HepG2 (cell line): ENCODE measurements around the gene CNPY4. TPM values are rescaled to one million over a fixed set of nuclear protein-coding genes. Genes with fewer than 3 reads are reported as not detected.
A peak's percentile ranks its signal among the peaks of the same experiment; 100 is the strongest.

ENCODE experiments used
- ELF3 ChIP-seq: IDR thresholded peaks from 2 replicates; pipeline ENCODE4 v1.6.1; 2016; ENCODE audit warnings: missing genetic modification reagents, missing compliant biosample characterization
- FOXA3 ChIP-seq: IDR thresholded peaks from 2 replicates; pipeline ENCODE4 v1.6.1; 2016; ENCODE audit warnings: missing genetic modification reagents, missing compliant biosample characterization
- HOXA3 ChIP-seq: sonication (generic); formaldehyde crosslinking; IDR thresholded peaks from 2 replicates; pipeline ENCODE4 v1.5.0; 2020; ENCODE audit warnings: missing genetic modification reagents
- KAT8 ChIP-seq: IDR thresholded peaks from 2 replicates; pipeline ENCODE4 v1.6.1; 2016; ENCODE audit warnings: missing genetic modification reagents, missing compliant biosample characterization
- NFATC3 ChIP-seq: sonication (generic); formaldehyde crosslinking; IDR thresholded peaks from 2 replicates; pipeline ENCODE4 v1.5.1; 2020; ENCODE audit warnings: mild to moderate bottlenecking, missing genetic modification reagents
- RELA ChIP-seq: sonication (generic); formaldehyde crosslinking; IDR thresholded peaks from 2 replicates; pipeline ENCODE4 v1.4.0; 2020; ENCODE audit warnings: missing genetic modification reagents
- SAP130 ChIP-seq: IDR thresholded peaks from 2 replicates; pipeline ENCODE4 v1.6.1; 2016; ENCODE audit warnings: low read depth
- ZBTB42 ChIP-seq: sonication (generic); formaldehyde crosslinking; IDR thresholded peaks from 2 replicates; pipeline ENCODE4 v1.5.0; 2020; ENCODE audit warnings: mild to moderate bottlenecking, missing genetic modification reagents
- ZFX ChIP-seq: sonication (generic); formaldehyde crosslinking; IDR thresholded peaks from 2 replicates; pipeline ENCODE4 v1.4.0; 2020; ENCODE audit warnings: mild to moderate bottlenecking, low read depth, missing genetic modification reagents, moderate library complexity
- ZNF460 ChIP-seq: sonication (generic); formaldehyde crosslinking; IDR thresholded peaks from 2 replicates; pipeline ENCODE4 v1.5.1; 2020; ENCODE audit warnings: missing genetic modification reagents, mild to moderate bottlenecking, borderline replicate concordance
- polyA plus RNA-seq, 8 experiments: library from polyadenylated mRNA; depleted of rRNA in 3 of 8; stranded (reverse) in 7 of 8; unstranded in 1 of 8; fragments of >200 nt; fragmentation: Illumina TruSeq in 4 of 8; extraction: Trizol in 4 of 8; gene quantifications; 2 replicates each; pipeline versions ENCODE4 v1.2.1 to v1.2.3, GENCODE V29; 2011 to 2016; ENCODE audit warnings: low read depth in 4 of 8, missing spikeins in 1 of 8, mixed read lengths in 1 of 8; ENCODE audit not compliant: insufficient read depth in 1 of 8
- total RNA-seq, 5 experiments: library from RNA; depleted of rRNA; stranded (reverse); fragments of >200 nt; fragmentation: Illumina TruSeq; extraction: Trizol; gene quantifications; 2 replicates each; pipeline ENCODE4 v1.2.3, GENCODE V29; 2016; ENCODE audit warnings: low read depth in 1 of 5
- TF ChIP-seq, protein P1 (sequence below): IDR thresholded peaks from 2 replicates; pipeline ENCODE4 v1.6.1; 2016; ENCODE audit warnings: mild to moderate bottlenecking, missing biosample characterization, missing genetic modification reagents
- TF ChIP-seq, protein P2 (sequence below): sonication (generic); formaldehyde crosslinking; IDR thresholded peaks from 2 replicates; pipeline ENCODE4 v1.4.0; 2020; ENCODE audit warnings: missing genetic modification reagents
- TF ChIP-seq, protein P3 (sequence below), 2 experiments: fragments of 450-650 bp in 1 of 2; sonication (generic) in 1 of 2; formaldehyde crosslinking; IDR thresholded peaks; 2 replicates each; pipeline versions ENCODE4 v1.5.0 to v1.8.0; 2020 to 2022; ENCODE audit warnings: mild to moderate bottlenecking in 1 of 2, missing genetic modification reagents in 1 of 2
- TF ChIP-seq, protein P4 (sequence below): sonication (generic); formaldehyde crosslinking; IDR thresholded peaks from 2 replicates; pipeline ENCODE4 v1.4.0; 2020; ENCODE audit warnings: mild to moderate bottlenecking, missing genetic modification reagents, borderline replicate concordance
- TF ChIP-seq, protein P5 (sequence below): sonication (generic); formaldehyde crosslinking; conservative IDR thresholded peaks from 2 replicates; pipeline ENCODE4 v1.4.0; 2020; ENCODE audit warnings: missing genetic modification reagents
- TF ChIP-seq, protein P6 (sequence below): sonication (generic); formaldehyde crosslinking; IDR thresholded peaks from 2 replicates; pipeline ENCODE4 v1.4.0; 2020; ENCODE audit warnings: missing genetic modification reagents
- TF ChIP-seq, protein P7 (sequence below): IDR thresholded peaks from 2 replicates; pipeline ENCODE4 v1.6.1; 2016; ENCODE audit warnings: low read depth

Gene CNPY4
- total and polyA plus RNA-seq, 2 of the 13 experiments (the other 11 are each of a cell fraction or from before 2014, with no cell fraction given), result 6.2 to 12.7 TPM

DNA sequence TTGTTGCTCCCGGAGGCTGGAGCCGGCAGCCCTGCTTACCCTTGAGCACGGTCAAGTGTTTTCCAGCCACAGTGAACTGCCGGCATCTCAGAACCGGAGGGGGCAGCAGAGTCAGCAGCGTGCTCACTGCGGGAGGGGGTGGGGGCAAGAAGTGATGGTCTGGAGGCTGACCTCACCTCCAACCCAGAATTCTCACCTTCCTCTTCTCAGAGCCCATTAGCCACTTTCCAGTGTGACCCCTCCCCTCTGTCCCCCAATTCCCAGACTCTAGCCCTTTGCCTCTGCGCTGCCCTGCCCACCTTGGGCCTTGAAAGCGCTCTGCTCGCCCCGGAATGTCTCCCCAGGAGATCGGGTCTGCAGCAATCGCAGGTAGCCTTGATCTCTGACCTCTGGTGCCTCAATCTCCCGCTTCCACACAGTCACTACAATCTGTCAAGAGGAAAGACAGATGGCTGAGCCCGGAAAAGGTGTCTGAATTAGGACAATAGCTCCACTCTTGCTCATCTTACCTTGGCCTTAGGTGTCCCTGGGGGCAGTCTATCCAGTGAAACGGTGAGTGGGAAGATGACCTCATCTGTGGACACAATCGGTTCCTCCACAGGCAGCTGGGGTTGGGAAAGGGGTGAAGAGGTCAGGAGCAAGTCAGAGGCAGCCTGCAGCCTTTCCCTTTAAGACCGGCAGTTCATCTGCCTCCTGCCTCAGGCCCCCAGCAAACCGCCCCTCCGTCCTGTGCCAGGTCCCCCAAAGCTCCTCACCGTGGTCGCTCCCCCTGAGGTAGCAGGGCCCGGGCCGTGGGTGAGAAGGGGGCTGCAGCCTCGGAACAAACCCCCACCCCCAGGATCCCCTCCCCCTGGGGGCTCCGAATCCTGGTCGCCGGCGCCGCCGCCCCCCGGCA is 38.1 kb downstream of the CNPY4 start (continued):
- TF ChIP-seq, protein P1, sequence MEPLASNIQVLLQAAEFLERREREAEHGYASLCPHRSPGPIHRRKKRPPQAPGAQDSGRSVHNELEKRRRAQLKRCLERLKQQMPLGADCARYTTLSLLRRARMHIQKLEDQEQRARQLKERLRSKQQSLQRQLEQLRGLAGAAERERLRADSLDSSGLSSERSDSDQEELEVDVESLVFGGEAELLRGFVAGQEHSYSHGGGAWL, result 0 out of 2 replicates have a peak, but pooled peaks have one; percentile 7
- TF ChIP-seq, protein P2, sequence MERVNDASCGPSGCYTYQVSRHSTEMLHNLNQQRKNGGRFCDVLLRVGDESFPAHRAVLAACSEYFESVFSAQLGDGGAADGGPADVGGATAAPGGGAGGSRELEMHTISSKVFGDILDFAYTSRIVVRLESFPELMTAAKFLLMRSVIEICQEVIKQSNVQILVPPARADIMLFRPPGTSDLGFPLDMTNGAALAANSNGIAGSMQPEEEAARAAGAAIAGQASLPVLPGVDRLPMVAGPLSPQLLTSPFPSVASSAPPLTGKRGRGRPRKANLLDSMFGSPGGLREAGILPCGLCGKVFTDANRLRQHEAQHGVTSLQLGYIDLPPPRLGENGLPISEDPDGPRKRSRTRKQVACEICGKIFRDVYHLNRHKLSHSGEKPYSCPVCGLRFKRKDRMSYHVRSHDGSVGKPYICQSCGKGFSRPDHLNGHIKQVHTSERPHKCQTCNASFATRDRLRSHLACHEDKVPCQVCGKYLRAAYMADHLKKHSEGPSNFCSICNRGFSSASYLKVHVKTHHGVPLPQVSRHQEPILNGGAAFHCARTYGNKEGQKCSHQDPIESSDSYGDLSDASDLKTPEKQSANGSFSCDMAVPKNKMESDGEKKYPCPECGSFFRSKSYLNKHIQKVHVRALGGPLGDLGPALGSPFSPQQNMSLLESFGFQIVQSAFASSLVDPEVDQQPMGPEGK, result peak; percentile 77
- 0 out of 2 replicates have a peak, but pooled peaks have one; percentile 12 for TF ChIP-seq ELF3 (CRISPR knock-in tag)
- TF ChIP-seq, protein P3, sequence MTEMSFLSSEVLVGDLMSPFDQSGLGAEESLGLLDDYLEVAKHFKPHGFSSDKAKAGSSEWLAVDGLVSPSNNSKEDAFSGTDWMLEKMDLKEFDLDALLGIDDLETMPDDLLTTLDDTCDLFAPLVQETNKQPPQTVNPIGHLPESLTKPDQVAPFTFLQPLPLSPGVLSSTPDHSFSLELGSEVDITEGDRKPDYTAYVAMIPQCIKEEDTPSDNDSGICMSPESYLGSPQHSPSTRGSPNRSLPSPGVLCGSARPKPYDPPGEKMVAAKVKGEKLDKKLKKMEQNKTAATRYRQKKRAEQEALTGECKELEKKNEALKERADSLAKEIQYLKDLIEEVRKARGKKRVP (CRISPR knock-in tag; IDR thresholded peaks at IDR 0.05), result peak in 1 of 2 experiments; percentile 52; a peak in 1 of 4 replicates
- TF ChIP-seq, protein P4, sequence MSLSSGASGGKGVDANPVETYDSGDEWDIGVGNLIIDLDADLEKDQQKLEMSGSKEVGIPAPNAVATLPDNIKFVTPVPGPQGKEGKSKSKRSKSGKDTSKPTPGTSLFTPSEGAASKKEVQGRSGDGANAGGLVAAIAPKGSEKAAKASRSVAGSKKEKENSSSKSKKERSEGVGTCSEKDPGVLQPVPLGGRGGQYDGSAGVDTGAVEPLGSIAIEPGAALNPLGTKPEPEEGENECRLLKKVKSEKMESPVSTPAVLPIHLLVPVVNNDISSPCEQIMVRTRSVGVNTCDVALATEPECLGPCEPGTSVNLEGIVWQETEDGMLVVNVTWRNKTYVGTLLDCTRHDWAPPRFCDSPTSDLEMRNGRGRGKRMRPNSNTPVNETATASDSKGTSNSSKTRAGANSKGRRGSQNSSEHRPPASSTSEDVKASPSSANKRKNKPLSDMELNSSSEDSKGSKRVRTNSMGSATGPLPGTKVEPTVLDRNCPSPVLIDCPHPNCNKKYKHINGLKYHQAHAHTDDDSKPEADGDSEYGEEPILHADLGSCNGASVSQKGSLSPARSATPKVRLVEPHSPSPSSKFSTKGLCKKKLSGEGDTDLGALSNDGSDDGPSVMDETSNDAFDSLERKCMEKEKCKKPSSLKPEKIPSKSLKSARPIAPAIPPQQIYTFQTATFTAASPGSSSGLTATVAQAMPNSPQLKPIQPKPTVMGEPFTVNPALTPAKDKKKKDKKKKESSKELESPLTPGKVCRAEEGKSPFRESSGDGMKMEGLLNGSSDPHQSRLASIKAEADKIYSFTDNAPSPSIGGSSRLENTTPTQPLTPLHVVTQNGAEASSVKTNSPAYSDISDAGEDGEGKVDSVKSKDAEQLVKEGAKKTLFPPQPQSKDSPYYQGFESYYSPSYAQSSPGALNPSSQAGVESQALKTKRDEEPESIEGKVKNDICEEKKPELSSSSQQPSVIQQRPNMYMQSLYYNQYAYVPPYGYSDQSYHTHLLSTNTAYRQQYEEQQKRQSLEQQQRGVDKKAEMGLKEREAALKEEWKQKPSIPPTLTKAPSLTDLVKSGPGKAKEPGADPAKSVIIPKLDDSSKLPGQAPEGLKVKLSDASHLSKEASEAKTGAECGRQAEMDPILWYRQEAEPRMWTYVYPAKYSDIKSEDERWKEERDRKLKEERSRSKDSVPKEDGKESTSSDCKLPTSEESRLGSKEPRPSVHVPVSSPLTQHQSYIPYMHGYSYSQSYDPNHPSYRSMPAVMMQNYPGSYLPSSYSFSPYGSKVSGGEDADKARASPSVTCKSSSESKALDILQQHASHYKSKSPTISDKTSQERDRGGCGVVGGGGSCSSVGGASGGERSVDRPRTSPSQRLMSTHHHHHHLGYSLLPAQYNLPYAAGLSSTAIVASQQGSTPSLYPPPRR (CRISPR knock-in tag), result peak; percentile 43; the same call in 1 of the 2 replicates
- TF ChIP-seq, protein P5, sequence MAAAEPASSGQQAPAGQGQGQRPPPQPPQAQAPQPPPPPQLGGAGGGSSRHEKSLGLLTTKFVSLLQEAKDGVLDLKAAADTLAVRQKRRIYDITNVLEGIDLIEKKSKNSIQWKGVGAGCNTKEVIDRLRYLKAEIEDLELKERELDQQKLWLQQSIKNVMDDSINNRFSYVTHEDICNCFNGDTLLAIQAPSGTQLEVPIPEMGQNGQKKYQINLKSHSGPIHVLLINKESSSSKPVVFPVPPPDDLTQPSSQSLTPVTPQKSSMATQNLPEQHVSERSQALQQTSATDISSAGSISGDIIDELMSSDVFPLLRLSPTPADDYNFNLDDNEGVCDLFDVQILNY, result no peak
- TF ChIP-seq, protein P6, sequence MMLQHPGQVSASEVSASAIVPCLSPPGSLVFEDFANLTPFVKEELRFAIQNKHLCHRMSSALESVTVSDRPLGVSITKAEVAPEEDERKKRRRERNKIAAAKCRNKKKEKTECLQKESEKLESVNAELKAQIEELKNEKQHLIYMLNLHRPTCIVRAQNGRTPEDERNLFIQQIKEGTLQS (CRISPR knock-in tag), result peak; percentile 93
- no peak for TF ChIP-seq RELA
- peak; percentile 66 for TF ChIP-seq SAP130 (CRISPR knock-in tag)
- TF ChIP-seq ZFX (CRISPR knock-in tag), result peak; percentile 23; the same call in 1 of the 2 replicates
- no peak; the same call in 1 of the 2 replicates for TF ChIP-seq NFATC3
- TF ChIP-seq ZBTB42 (CRISPR knock-in tag), result no peak
- TF ChIP-seq KAT8 (CRISPR knock-in tag), result no peak
- peak; percentile 52 for TF ChIP-seq HOXA3
- TF ChIP-seq, protein P7, sequence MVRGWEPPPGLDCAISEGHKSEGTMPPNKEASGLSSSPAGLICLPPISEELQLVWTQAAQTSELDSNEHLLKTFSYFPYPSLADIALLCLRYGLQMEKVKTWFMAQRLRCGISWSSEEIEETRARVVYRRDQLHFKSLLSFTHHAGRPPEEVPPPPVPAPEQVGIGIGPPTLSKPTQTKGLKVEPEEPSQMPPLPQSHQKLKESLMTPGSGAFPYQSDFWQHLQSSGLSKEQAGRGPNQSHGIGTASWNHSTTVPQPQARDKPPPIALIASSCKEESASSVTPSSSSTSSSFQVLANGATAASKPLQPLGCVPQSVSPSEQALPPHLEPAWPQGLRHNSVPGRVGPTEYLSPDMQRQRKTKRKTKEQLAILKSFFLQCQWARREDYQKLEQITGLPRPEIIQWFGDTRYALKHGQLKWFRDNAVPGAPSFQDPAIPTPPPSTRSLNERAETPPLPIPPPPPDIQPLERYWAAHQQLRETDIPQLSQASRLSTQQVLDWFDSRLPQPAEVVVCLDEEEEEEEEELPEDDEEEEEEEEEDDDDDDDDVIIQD (CRISPR knock-in tag), result 0 out of 2 replicates have a peak, but pooled peaks have one; percentile 48
- peak; percentile 40 for TF ChIP-seq FOXA3 (CRISPR knock-in tag)
- no peak for TF ChIP-seq ZNF460
